22Rv1 (cell line): ENCODE data around the gene ZBTB32.

ENCODE experiments used
- ZFX ChIP-seq: fragments of 450-650 bp; IDR thresholded peaks from 2 replicates; pipeline ENCODE4 v1.6.1; 2017; ENCODE audit warnings: antibody characterized with exemption, borderline replicate concordance
- TF ChIP-seq, protein P1 (sequence below): fragments of 450-650 bp; IDR thresholded peaks from 2 replicates; pipeline ENCODE4 v1.5.1; 2017; ENCODE audit warnings: mild to moderate bottlenecking

GRCh38 chr19:35669566-35669965, 34.8 kb upstream of the ZBTB32 start:
- TF ChIP-seq, protein P1, sequence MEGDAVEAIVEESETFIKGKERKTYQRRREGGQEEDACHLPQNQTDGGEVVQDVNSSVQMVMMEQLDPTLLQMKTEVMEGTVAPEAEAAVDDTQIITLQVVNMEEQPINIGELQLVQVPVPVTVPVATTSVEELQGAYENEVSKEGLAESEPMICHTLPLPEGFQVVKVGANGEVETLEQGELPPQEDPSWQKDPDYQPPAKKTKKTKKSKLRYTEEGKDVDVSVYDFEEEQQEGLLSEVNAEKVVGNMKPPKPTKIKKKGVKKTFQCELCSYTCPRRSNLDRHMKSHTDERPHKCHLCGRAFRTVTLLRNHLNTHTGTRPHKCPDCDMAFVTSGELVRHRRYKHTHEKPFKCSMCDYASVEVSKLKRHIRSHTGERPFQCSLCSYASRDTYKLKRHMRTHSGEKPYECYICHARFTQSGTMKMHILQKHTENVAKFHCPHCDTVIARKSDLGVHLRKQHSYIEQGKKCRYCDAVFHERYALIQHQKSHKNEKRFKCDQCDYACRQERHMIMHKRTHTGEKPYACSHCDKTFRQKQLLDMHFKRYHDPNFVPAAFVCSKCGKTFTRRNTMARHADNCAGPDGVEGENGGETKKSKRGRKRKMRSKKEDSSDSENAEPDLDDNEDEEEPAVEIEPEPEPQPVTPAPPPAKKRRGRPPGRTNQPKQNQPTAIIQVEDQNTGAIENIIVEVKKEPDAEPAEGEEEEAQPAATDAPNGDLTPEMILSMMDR = no peak
- TF ChIP-seq ZFX = no peak
